ENCODE results near the gene ADD1.

The ADD1 gene, protein sequence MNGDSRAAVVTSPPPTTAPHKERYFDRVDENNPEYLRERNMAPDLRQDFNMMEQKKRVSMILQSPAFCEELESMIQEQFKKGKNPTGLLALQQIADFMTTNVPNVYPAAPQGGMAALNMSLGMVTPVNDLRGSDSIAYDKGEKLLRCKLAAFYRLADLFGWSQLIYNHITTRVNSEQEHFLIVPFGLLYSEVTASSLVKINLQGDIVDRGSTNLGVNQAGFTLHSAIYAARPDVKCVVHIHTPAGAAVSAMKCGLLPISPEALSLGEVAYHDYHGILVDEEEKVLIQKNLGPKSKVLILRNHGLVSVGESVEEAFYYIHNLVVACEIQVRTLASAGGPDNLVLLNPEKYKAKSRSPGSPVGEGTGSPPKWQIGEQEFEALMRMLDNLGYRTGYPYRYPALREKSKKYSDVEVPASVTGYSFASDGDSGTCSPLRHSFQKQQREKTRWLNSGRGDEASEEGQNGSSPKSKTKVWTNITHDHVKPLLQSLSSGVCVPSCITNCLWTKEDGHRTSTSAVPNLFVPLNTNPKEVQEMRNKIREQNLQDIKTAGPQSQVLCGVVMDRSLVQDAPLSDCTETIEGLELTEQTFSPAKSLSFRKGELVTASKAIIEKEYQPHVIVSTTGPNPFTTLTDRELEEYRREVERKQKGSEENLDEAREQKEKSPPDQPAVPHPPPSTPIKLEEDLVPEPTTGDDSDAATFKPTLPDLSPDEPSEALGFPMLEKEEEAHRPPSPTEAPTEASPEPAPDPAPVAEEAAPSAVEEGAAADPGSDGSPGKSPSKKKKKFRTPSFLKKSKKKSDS

DNA sequence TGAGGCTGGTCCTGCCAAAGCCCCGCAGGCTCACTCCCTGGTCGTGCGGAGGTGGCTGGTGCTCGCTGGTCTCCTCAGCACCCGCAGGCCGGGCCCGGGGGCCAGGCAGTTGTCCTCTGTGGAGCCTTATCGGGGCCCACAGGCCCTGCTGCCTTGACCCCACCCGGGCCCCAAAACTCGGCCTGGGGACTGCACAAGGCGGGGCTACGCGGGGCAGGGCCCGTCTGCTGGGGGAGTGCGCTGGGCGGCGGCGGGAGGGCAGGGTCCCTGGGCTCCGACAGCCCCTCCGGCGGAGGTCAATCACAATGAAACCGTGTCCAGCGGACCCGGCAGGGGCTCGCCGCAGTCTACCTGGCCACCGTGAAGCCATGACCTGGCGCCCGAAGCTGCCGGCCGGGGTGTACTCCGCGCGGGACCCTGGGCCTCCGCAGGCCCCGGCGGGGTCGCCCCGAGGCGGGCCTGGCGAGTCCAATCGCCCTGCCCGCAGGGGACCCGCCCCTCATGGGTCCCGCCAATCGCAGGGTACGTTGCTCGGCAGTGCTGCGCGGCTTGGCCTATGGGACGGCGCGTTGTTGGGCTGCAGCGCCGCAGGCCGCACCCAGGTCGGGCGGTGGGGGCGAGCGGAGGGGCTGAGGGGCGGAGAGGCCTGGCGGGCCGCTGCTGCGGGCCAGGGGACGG lies at the start of gene ADD1:
Gene ADD1, plus strand, starts transcription at position 582 of the 678 bp plus-strand sequence. CDS start 32,072 bp downstream, outside the sequence.
- peak within 1 kb of the TSS; percentile 64; the same call in 1 of the 2 replicates for H3K9ac ChIP-seq (ENCODE audit: low read depth, low read length)
- H3K4me1 ChIP-seq (ENCODE audit: control insufficient read depth, insufficient read depth, low read length), result peaks cover 9% of the 10 kb centered on the region
- 0 out of 2 replicates have a peak, but pooled peaks cover 3% of the 10 kb centered on the region for H3K9me3 ChIP-seq (ENCODE audit: control insufficient read depth, insufficient read depth, low read length)
- no peaks in the 10 kb centered on the region for H3K36me3 ChIP-seq (ENCODE audit: control insufficient read depth, insufficient read depth, low read length)
- H3K4me3 ChIP-seq (ENCODE audit: low read depth, low read length), result peak within 1 kb of the TSS; percentile 95
- no peaks in the 10 kb centered on the region for H3K27me3 ChIP-seq (ENCODE audit: control insufficient read depth, insufficient read depth, low read length)
- peak within 1 kb of the TSS; percentile 68 for H3K27ac ChIP-seq (ENCODE audit: low read depth, low read length)

DNA sequence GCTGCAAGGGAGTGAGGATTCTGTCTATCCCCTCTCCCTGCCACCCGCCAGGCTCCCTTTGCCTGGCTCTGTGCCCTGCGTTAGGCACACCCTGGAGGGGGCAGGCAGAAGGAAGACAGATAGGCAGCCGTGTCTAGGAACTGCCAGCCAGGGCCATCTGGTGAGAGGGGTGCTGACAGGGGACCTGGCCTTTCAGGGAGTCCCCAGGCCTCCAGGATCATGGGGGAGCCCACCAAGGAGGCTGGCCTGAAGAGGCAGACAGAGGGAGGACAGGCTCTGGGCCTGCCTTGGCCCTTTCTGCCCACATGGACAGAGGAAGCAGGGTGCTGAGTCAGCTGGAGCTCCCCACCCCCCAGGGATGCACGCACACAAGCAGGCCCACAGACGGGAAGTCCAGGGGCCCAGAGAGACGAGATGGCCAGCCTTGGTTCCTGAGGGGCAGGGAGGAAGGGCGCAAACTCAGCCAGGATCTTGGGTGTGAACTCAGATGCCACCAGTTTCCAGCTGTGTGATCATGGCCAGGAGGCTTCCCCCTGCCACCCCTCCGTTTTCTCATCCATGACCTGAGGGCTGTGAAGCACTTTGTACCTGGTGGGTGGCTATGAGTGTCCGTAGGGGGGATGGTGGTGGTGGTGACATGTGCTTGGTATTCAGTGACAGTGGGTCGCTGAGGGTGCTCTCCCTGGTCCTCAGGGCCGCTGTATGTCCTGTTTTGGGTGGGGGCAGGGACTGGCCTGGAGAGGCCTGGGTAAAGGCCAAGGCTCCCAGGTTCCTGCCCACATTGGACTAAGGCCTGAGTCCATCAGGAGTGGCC lies 49.0 kb upstream of the ADD1 start:
- Histone ChIP-seq H3K4me1 (ENCODE audit: control insufficient read depth, insufficient read depth, low read length) (0 out of 2 replicates have a peak, but pooled peaks cover 3% of the 10 kb centered on the region), H3K9me3 (ENCODE audit: control insufficient read depth, insufficient read depth, low read length) (no peaks in the 10 kb centered on the region), H3K9ac (ENCODE audit: low read depth, low read length) (no peak overlapping the region), H3K4me3 (ENCODE audit: low read depth, low read length) (no peak overlapping the region), H3K36me3 (ENCODE audit: control insufficient read depth, insufficient read depth, low read length) (no peaks in the 10 kb centered on the region), H3K27ac (ENCODE audit: low read depth, low read length) (no peak overlapping the region), H3K27me3 (ENCODE audit: control insufficient read depth, insufficient read depth, low read length) (peaks cover 17% of the 10 kb centered on the region; the same call in 1 of the 2 replicates)

DNA sequence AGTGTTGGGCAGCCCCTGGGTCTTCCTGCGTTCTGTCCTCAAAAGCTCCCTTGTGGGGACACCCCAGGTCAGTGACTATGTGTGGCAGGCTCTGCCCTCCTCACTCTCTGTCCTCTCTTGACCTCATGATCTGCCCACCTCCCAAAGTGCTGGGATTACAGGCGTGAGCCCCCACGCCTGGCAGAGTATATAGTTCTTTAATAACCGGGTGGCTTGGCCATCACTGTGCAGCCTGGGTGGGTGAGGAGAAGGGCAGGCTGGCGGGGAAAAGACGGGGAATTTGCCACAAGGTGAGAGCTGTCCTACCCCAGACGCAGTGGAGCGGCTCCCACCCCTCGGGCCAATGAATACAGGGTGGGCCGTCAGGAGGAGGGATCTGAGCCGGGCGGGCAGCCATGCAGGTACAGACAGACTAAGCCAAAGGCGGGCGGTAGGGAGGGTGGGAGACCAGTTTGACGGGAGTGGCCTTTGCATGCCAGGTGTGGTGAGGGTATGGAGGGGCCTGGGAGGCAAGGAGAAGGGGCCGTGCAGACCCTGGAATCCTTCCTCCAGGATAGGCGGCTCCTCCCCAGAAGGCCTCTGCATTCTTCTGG lies 48.2 kb upstream of the ADD1 start:
- peaks cover 6% of the 10 kb centered on the region; the same call in 1 of the 2 replicates for H3K4me1 ChIP-seq (ENCODE audit: control insufficient read depth, insufficient read depth, low read length)
- H3K9ac ChIP-seq (ENCODE audit: low read depth, low read length), result no peak overlapping the region
- H3K27me3 ChIP-seq (ENCODE audit: control insufficient read depth, insufficient read depth, low read length), result peaks cover 17% of the 10 kb centered on the region; the same call in 1 of the 2 replicates
- H3K36me3 ChIP-seq (ENCODE audit: control insufficient read depth, insufficient read depth, low read length), result no peaks in the 10 kb centered on the region
- H3K4me3 ChIP-seq (ENCODE audit: low read depth, low read length), result no peak overlapping the region
- H3K9me3 ChIP-seq (ENCODE audit: control insufficient read depth, insufficient read depth, low read length), result no peaks in the 10 kb centered on the region
- H3K27ac ChIP-seq (ENCODE audit: low read depth, low read length), result no peak overlapping the region

DNA sequence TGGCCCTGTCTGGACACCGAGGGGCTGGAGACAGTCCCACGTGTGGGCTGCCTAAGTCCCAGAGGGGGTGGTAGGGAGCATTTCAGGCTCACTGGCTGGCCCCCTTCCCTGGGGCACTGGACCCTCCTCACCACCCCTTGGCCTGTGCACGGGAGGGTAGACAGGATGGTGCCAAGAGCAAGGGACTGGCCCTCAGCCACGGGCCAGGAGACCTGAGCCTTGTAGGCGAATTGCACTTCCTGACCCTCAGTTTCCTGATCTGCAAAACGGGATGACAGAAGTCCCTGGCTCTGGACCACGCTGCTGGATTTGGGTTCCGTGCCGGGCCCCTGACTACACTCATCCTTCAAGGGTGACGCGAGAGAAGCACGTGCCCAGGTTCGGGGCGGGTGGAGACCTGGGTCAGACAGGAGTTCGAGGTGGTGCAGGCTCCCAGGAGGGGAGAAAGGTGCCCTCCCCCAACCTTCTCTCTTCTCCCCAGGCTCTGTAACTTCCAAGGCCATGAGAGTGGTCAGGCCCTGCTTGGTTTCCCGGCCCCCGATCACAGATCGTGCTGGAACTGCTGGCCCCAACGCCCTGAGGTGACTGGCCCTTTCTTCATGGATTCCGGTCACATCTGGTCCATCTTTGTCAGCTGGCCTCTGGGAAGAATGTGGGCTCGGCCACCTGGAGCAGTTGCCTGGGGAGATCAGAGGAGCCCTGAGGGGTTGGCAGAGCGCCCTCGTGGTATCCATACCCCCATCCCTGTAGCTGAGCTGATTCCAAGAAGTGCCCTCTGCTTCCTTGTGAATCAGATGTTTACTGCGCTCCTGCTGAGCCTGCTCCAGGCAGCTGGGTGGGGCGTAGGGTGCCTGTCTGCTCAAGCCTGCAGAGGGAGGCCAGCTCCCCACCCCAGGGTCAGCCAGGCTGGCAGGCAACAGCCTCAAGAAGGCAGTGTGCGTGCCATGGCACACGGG lies 47.5 kb upstream of the ADD1 start:
- Histone ChIP-seq H3K9ac (ENCODE audit: low read depth, low read length) (no peak overlapping the region), H3K27ac (ENCODE audit: low read depth, low read length) (no peak overlapping the region), H3K9me3 (ENCODE audit: control insufficient read depth, insufficient read depth, low read length) (no peaks in the 10 kb centered on the region), H3K4me1 (ENCODE audit: control insufficient read depth, insufficient read depth, low read length) (peaks cover 14% of the 10 kb centered on the region), H3K36me3 (ENCODE audit: control insufficient read depth, insufficient read depth, low read length) (no peaks in the 10 kb centered on the region), H3K27me3 (ENCODE audit: control insufficient read depth, insufficient read depth, low read length) (peaks cover 17% of the 10 kb centered on the region; the same call in 1 of the 2 replicates), H3K4me3 (ENCODE audit: low read depth, low read length) (no peak overlapping the region)

DNA sequence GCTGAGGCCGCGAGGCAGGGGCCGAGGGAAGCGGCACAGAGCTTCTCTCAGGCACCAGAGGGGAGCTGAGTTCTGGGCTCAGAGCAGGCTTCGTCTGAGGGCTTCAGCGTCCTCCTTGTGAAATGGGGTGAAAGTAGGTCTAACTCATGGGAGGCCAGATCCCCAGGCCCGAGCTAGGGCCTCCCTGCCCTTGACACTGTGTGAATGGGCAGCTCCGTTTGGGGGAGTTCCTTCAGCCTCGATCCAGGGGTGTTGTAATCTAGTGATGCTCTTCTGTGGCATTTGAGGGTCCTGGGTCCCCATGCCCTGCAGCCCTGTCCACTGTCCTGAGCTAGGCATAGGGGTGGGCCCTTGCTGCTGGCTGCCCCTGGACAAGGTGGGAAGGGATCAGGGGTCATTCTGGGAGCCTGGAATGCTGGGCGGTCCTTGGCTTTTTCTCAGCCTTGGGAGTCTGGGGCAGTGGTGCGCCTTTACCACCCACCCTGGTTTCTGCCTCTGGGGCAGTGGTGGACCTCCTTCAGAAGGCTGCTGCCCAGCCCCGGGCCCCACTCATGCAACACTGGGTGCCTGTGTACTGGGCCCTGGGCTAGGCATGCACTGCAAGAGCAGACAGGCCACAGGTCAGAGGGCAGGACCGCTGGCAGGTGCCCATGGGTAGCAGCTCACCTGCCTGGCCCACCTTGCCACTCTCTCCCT lies 46.6 kb upstream of the ADD1 start:
- Histone ChIP-seq H3K27ac (ENCODE audit: low read depth, low read length) (no peak overlapping the region), H3K36me3 (ENCODE audit: control insufficient read depth, insufficient read depth, low read length) (no peaks in the 10 kb centered on the region), H3K27me3 (ENCODE audit: control insufficient read depth, insufficient read depth, low read length) (peaks cover 16% of the 10 kb centered on the region; the same call in 1 of the 2 replicates), H3K4me3 (ENCODE audit: low read depth, low read length) (no peak overlapping the region), H3K4me1 (ENCODE audit: control insufficient read depth, insufficient read depth, low read length) (peaks cover 18% of the 10 kb centered on the region), H3K9me3 (ENCODE audit: control insufficient read depth, insufficient read depth, low read length) (no peaks in the 10 kb centered on the region), H3K9ac (ENCODE audit: low read depth, low read length) (no peak overlapping the region)

DNA sequence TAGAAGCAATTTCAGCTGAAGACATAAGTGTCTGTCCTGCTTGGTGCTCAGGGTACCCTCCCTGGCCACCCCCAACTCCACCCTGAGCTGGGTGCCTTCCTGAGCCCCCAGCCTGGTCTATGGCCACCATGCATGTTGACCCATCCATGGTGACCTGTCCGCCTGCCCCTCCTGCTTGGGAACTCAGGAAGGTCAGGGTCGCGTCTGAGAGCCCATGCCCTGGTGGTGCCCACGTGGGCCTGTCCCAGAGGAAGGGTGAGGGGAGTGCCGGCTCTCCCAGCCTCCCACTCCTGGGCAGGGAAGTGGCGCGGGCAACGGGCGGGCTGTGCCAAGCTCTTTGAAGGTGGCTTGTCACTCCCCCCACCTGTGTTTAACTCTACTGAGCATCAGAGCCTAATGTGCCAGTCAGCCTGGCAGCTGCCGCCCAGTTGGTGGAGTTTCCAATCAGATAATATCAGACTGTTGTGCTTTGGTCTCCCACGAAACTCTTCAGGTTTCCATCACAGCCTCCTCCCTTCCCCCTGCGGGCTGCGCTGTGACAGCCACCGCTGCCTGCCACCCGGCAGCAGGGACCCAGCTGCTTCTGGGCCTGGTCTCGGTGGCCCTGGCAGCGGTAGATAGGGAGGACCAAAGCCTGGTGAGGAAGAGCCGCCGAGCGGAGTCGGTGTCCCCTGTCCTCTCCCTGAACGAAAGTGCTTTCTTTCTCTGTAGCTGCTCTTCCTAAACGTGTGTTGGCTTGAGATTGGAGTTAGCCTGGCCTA lies 45.9 kb upstream of the ADD1 start:
- Histone ChIP-seq H3K9ac (ENCODE audit: low read depth, low read length) (no peak overlapping the region), H3K4me1 (ENCODE audit: control insufficient read depth, insufficient read depth, low read length) (peaks cover 18% of the 10 kb centered on the region), H3K4me3 (ENCODE audit: low read depth, low read length) (no peak overlapping the region), H3K9me3 (ENCODE audit: control insufficient read depth, insufficient read depth, low read length) (no peaks in the 10 kb centered on the region), H3K27me3 (ENCODE audit: control insufficient read depth, insufficient read depth, low read length) (peaks cover 13% of the 10 kb centered on the region; the same call in 1 of the 2 replicates), H3K36me3 (ENCODE audit: control insufficient read depth, insufficient read depth, low read length) (no peaks in the 10 kb centered on the region), H3K27ac (ENCODE audit: low read depth, low read length) (no peak overlapping the region)

DNA sequence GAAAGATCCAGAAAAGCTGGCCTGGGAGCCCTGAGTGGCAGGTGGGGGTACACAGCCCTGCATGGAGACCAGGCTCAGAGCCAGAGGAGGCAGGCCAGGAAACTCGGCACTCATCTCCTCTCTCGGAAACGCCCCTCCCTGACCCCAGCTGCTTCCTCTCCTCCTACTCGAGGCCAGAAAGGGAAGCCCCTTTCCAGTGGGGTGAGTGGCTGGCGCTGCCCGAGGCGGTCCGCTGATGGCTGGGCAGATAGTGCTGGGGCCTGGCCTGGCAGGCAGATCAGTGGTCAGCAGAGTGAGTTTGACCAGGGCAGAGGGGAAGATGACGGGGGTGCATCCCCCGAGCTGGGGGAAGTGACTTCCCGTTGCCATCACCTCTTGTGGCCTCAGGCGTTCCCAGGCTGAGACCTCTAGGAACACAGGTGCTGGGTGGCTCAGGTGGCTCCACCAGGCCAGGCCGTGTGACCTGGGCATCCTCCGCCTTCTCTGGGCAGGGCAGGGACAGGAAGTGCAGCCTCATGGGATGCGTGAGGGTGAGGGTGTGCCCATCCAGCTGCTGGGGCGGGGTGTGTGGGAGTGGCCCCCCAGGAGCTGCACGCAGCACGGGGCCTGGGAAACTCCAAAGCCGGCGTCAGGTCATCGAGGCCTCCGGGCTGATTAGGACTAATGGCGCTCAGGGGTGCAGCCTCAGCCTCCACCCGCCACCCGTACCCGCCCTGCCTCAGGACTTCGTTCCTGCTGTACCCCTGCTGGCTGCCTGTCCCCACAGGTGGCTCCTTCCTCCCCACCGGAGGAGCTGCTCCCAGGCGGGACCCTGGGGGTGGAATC lies 45.0 kb upstream of the ADD1 start:
- Histone ChIP-seq H3K36me3 (ENCODE audit: control insufficient read depth, insufficient read depth, low read length) (no peaks in the 10 kb centered on the region), H3K4me1 (ENCODE audit: control insufficient read depth, insufficient read depth, low read length) (peaks cover 18% of the 10 kb centered on the region), H3K4me3 (ENCODE audit: low read depth, low read length) (no peak overlapping the region), H3K27ac (ENCODE audit: low read depth, low read length) (no peak overlapping the region), H3K27me3 (ENCODE audit: control insufficient read depth, insufficient read depth, low read length) (peaks cover 9% of the 10 kb centered on the region; the same call in 1 of the 2 replicates), H3K9ac (ENCODE audit: low read depth, low read length) (no peak overlapping the region), H3K9me3 (ENCODE audit: control insufficient read depth, insufficient read depth, low read length) (no peaks in the 10 kb centered on the region)

DNA sequence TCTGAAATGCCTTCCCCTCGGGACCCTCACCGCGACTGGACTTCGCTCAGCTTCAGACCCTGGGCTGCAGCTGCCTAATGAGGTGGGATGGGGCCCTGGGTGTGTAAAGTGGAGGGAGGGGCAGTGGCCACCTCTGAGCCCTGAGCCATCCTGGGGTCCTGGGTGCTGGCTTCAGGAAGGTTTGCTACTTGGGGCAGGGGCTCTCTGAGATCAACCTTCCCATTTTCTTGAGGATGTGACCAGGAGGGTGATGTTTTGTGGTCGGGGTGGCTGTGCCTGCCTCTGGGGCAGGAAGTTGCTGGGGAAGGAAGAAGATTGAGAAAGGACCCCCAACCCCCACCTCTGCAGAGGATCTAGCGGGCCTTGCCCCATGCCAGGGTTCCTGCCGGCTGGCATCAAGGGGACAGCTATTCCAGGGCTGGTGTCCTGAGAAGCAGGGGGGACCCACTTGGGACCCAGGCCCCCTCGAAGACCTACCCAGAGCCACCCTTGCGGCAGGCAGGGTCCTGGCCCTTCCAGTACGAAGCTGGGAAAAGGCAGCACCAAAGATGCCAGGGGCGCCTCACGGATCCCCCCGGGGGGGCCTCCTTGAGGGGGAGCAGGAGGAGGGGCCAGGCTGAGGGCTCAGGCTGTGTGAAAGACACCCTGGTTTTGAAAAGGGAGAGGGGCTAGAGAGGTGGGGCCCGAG lies 44.3 kb upstream of the ADD1 start:
- Histone ChIP-seq H3K4me3 (ENCODE audit: low read depth, low read length) (no peak overlapping the region), H3K27me3 (ENCODE audit: control insufficient read depth, insufficient read depth, low read length) (peaks cover 1% of the 10 kb centered on the region; the same call in 1 of the 2 replicates), H3K9me3 (ENCODE audit: control insufficient read depth, insufficient read depth, low read length) (no peaks in the 10 kb centered on the region), H3K4me1 (ENCODE audit: control insufficient read depth, insufficient read depth, low read length) (peaks cover 16% of the 10 kb centered on the region), H3K36me3 (ENCODE audit: control insufficient read depth, insufficient read depth, low read length) (no peaks in the 10 kb centered on the region), H3K9ac (ENCODE audit: low read depth, low read length) (no peak overlapping the region), H3K27ac (ENCODE audit: low read depth, low read length) (no peak overlapping the region)

All from HUES48 (cell line).